Peyer's patch (tissue), 4 donors: ENCODE results near the gene KHK. TPM values are rescaled to one million over a fixed set of nuclear protein-coding genes. Genes with fewer than 3 reads are reported as not detected.

Source experiments
- DNase-seq, 3 donors: peaks; one replicate each; pipeline ENCODE4 v3.0.0-alpha.2; 2017 to 2019
- H3K27ac ChIP-seq, 4 donors: fragments of 200-600 bp; sonication (generic); one replicate each; pipeline ENCODE4 v1.5.1; 2016 to 2019
- H3K27me3 ChIP-seq, 2 donors: fragments of 200-600 bp; sonication (generic); one replicate each; pipeline ENCODE4 v1.5.1; 2019
- H3K36me3 ChIP-seq, 3 donors: fragments of 200-600 bp; sonication (generic); one replicate each; pipeline ENCODE4 v1.5.1; 2016 to 2019
- H3K4me1 ChIP-seq, 4 donors: fragments of 200-600 bp; sonication (generic); one replicate each; pipeline ENCODE4 v1.5.1; 2016 to 2019
- H3K4me3 ChIP-seq, 4 donors: fragments of 200-600 bp; sonication (generic); 1 replicate in 3 of 4; 2 replicates in 1 of 4; pipeline ENCODE4 v1.5.1; 2016 to 2019; ENCODE audit warnings: mild to moderate bottlenecking in 1 of 4
- H3K9me3 ChIP-seq, 4 donors: fragments of 200-600 bp; sonication (generic); one replicate each; pipeline ENCODE4 v1.5.1; 2016 to 2019; ENCODE audit warnings: mild to moderate bottlenecking in 1 of 4
- POLR2A ChIP-seq, 2 donors: fragments of 450-650 bp; IDR thresholded peaks; one replicate each; pipeline ENCODE4 v1.5.1; 2017; ENCODE audit warnings: antibody characterized with exemption in 2 of 2, mild to moderate bottlenecking in 2 of 2, moderate library complexity in 2 of 2
- total RNA-seq, 4 donors: library from RNA; depleted of rRNA; stranded (reverse); fragments of >200 nt; gene quantifications; one replicate each; pipeline ENCODE4 v1.1.0, GENCODE V29; 2016
- TF ChIP-seq, protein P1 (sequence below), 6 experiments: fragments of 450-650 bp in 4 of 6; fragments of 200-600 bp in 2 of 6; sonication (generic) in 1 of 6; IDR thresholded peaks; one replicate each; pipeline ENCODE4 v1.5.1; 2017 to 2019; ENCODE audit warnings: antibody characterized with exemption in 6 of 6, mild to moderate bottlenecking in 3 of 6, moderate library complexity in 1 of 6

Gene KHK
- total RNA-seq, 4 donors from 2014 or later = 40.4 to 576 (median 435) TPM

DNA sequence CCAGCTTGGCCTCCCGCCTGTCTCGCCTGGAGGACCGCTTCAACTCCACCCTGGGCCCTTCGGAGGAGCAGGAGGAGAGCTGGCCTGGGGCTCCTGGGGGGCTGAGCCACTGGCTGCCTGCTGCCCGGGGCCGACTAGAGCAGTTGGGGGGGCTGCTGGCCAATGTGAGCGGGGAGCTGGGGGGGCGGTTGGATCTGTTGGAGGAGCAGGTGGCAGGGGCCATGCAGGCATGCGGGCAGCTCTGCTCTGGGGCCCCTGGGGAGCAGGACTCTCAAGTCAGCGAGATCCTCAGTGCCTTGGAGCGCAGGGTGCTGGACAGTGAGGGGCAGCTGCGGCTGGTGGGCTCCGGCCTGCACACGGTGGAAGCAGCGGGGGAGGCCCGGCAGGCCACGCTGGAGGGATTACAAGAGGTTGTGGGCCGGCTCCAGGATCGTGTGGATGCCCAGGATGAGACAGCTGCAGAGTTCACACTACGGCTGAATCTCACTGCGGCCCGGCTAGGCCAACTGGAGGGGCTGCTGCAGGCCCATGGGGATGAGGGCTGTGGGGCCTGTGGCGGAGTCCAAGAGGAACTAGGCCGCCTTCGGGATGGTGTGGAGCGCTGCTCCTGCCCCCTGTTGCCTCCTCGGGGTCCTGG, 3.7 kb upstream of the KHK start:
- peaks cover 3 to 61% (median 15%) of the 10 kb centered on the region in 4 donors for H3K4me1 ChIP-seq
- H3K27ac ChIP-seq = peak overlapping the region in 2 of 4 donors; percentile 3 to 82
- no peaks in the 10 kb centered on the region for H3K9me3 ChIP-seq

GRCh38 chr2:27083410-27084296, 2.9 kb upstream of the KHK start:
- Histone ChIP-seq H3K27ac (no peak overlapping the region), H3K36me3 (no peaks in the 10 kb centered on the region), H3K4me3 (no peak overlapping the region), H3K9me3 (no peaks in the 10 kb centered on the region), H3K27me3 (no peaks in the 10 kb centered on the region), H3K4me1 (peaks cover 3 to 61% (median 15%) of the 10 kb centered on the region in 4 donors)
- TF ChIP-seq, protein P1, sequence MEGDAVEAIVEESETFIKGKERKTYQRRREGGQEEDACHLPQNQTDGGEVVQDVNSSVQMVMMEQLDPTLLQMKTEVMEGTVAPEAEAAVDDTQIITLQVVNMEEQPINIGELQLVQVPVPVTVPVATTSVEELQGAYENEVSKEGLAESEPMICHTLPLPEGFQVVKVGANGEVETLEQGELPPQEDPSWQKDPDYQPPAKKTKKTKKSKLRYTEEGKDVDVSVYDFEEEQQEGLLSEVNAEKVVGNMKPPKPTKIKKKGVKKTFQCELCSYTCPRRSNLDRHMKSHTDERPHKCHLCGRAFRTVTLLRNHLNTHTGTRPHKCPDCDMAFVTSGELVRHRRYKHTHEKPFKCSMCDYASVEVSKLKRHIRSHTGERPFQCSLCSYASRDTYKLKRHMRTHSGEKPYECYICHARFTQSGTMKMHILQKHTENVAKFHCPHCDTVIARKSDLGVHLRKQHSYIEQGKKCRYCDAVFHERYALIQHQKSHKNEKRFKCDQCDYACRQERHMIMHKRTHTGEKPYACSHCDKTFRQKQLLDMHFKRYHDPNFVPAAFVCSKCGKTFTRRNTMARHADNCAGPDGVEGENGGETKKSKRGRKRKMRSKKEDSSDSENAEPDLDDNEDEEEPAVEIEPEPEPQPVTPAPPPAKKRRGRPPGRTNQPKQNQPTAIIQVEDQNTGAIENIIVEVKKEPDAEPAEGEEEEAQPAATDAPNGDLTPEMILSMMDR (IDR thresholded peaks at IDR 0.05) = no peak
- TF ChIP-seq POLR2A (IDR thresholded peaks at IDR 0.05) = no peak
- no peak for DNase-seq

More for the DNA sequence above, 3.7 kb upstream of the KHK start:
- Histone ChIP-seq H3K27me3 (no peaks in the 10 kb centered on the region), H3K36me3 (no peaks in the 10 kb centered on the region), H3K4me3 (no peak overlapping the region)
- TF ChIP-seq, protein P1 (IDR thresholded peaks at IDR 0.05) = no peak
- no peak for TF ChIP-seq POLR2A (IDR thresholded peaks at IDR 0.05)
- no peak for DNase-seq

DNA sequence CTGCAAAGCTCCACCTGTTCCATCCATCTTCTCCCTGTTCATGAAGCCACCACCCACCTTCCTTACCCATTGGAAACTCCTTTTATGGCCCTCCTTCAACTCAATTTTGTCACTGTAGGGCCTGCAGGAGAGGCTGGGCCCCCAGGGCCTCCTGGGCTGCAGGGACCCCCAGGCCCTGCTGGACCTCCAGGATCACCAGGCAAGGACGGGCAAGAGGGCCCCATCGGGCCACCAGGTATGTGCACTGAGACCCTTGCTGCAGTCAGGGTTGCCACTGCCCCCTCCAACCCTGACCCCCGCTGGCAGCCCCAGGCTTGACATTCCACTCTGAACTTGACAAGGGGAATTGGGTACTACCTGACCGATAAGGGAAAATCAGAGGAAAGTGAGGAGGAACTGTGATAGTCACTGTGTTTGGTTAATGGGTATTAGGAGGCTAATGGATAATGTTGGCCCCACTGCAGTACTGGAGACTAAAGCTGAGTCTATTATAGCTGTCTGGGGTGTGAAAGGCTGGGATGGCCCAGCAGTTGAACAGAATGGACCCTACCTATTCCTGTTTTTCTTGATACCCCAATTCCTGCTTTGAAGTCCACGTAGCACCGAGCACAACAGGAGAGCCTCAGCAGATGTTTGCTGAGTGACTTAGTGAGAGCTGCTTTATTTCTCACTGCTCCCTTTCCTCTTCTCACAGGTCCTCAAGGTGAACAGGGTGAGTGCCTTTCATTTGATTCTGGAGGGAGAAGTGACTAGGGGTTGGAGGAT, 2.1 kb upstream of the KHK start:
- H3K36me3 ChIP-seq = no peaks in the 10 kb centered on the region
- H3K4me3 ChIP-seq = no peak overlapping the region
- DNase-seq = no peak
- TF ChIP-seq, protein P1 (IDR thresholded peaks at IDR 0.05) = no peak
- TF ChIP-seq POLR2A (IDR thresholded peaks at IDR 0.05) = no peak
- H3K27ac ChIP-seq = peak overlapping the region in 2 of 4 donors; percentile 81 to 93
- H3K4me1 ChIP-seq = peaks cover 3 to 61% (median 15%) of the 10 kb centered on the region in 4 donors
- H3K9me3 ChIP-seq = no peaks in the 10 kb centered on the region
- H3K27me3 ChIP-seq = no peaks in the 10 kb centered on the region

DNA sequence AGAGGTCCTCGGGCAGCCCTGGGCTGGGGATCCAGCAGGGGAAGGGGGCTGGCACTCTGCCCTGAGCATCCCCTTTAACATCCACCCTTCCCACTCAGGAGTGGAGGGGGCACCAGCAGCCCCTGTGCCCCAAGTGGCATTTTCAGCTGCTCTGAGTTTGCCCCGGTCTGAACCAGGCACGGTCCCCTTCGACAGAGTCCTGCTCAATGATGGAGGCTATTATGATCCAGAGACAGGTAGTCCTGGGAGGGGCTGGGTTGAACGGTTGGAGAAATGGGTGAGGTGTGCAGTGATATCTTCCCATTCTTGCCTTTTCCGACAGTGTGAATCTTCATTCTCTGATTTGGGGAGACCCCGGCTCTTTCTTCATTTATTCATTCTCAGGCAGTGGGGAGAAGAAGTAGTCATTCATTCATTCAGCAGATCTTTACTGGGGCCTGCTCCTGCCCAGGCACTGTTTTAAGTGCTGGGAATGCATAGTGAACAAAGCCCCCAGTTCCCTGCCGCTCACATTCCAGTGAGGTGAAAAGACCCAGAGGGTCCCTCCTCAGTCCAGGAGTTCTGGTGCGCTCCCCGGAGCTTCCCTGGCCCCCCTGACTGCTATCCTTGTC, 1.4 kb upstream of the KHK start:
- H3K4me1 ChIP-seq = peaks cover 3 to 58% (median 15%) of the 10 kb centered on the region in 4 donors
- no peak for DNase-seq
- H3K4me3 ChIP-seq = peak overlapping the region; percentile 64 to 88 (median 66)
- no peaks in the 10 kb centered on the region for H3K36me3 ChIP-seq
- peak overlapping the region; percentile 81 to 96 (median 90) for H3K27ac ChIP-seq
- no peaks in the 10 kb centered on the region for H3K27me3 ChIP-seq
- no peak for TF ChIP-seq POLR2A (IDR thresholded peaks at IDR 0.05)
- TF ChIP-seq, protein P1 (IDR thresholded peaks at IDR 0.05) = no peak
- H3K9me3 ChIP-seq = no peaks in the 10 kb centered on the region

GRCh38 chr2:27085673-27086089, 891 bp upstream of the KHK start:
- Histone ChIP-seq H3K27ac (peak overlapping the region; percentile 81 to 96 (median 90)), H3K9me3 (no peaks in the 10 kb centered on the region), H3K4me1 (peaks cover 3 to 54% (median 14%) of the 10 kb centered on the region in 4 donors), H3K4me3 (peak overlapping the region; percentile 64 to 88 (median 66)), H3K36me3 (no peaks in the 10 kb centered on the region), H3K27me3 (no peaks in the 10 kb centered on the region)
- peak; percentile 60 to 90 (median 87) for DNase-seq
- TF ChIP-seq, protein P1 (IDR thresholded peaks at IDR 0.05) = peak in 4 of 6 experiments; percentile 32 to 68 (median 44)
- TF ChIP-seq POLR2A (IDR thresholded peaks at IDR 0.05) = peak; percentile 48 to 51
